Measurements from ENCODE around the gene PLPP2. TPM values are rescaled to one million over a fixed set of nuclear protein-coding genes. Genes with fewer than 3 reads are reported as not detected.

PLPP2 gene
- total RNA-seq, 1 donor from 2014 or later: 0.81 TPM

DNA sequence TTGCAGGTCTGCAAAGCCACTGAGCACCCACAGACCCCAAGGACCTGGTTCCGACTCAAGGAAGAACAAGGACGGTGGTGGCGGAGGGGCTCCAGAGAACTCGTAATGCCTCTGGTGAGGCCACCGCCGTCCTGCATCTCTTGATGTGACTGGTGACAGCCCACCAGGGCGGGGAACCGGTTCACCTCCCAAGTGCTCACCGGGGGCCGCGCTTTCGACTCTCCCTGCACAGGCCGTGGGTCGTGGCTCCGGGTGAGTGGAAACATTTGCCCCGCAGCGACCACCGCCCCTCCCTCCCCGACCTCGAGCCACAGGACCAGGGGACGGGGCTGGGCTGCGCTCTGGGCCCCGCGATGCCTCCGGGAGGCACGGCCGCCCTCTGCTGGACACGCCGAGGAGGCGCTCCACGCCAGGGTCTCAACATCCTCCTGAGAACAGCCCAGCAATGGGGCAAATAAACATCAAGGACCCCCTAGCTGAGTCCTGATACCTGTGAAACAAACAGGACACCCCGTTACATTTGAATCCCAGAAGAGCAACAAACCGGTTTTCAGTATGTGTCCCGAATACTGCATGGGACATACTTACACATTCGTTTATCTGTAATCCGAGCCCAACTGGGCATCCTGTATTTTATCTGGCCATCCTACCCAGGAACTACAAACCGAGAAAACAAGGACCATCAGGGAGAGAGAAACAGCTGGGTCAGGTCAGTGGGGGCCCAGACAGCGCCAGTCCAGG is 3.9 kb upstream of the PLPP2 start:
- intact Hi-C loops (cut with DNase I): no loop called here
- no peak for DNase-seq (ENCODE audit: low spot score)

DNA sequence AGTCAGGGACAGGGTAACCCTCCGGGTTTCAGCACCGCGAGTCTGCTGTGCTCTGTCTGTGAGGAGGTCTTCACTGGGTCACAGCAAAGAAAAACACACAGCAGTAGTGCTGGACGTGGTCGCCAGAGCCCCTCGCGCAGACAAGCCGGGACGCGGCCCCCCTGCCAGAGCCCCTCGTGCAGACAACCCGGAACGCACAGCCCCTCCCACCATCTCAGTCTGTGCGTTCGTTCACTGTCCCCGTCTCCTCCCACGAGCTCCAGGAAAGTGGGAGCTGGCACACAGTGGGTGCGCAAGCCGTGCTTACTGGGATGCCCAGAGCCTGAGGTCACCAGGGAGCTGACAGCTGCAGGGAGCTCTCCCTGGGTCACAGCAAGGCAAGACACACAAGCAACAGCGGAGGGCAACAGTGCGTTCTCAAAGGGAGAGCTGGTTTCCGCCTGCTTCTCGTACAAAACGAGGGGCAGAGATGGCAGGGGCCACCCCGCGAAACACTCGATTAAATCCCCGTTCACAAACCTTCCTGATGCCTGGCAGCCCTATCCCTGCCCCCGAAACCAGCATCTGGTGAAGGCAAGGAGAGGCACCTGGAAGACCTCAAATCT is 3.2 kb upstream of the PLPP2 start:
- intact Hi-C loops (cut with DNase I): no loop called here
- DNase-seq (ENCODE audit: low spot score): no peak

DNA sequence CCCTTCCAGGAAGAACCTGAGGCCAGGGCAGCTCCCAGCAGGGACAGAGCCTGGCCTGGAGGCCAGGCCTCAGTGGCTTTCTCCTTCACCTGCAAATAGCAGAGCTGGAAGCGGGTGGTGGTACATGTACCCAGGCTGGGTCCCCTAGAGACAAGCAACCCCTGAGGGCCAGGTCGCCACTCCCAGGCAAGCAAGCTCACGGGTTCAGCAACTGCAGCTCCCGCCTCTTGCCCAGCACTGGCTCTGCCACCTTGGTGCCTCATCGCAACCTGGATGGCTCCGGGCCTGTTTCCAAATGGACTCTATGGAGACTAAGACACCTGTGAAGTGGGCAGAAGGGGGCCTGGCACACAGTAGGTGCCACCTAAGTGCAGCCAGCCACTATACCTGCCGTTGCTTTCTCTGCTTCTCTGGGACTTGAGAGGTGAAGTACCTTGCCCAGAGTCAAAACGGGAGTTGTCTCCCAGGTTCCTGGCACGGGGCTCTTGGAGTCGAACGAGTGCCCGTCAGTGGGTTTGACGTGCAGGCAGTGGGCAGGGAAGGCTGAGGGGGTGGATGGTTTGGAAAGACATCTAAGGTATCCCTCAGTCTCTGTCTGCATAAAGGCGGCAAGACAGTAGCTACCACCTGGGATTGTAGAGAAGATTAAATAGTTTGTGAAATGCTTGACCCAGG is 2.4 kb upstream of the PLPP2 start:
- DNase-seq (ENCODE audit: low spot score): no peak
- intact Hi-C loops (cut with DNase I): no loop called here

DNA sequence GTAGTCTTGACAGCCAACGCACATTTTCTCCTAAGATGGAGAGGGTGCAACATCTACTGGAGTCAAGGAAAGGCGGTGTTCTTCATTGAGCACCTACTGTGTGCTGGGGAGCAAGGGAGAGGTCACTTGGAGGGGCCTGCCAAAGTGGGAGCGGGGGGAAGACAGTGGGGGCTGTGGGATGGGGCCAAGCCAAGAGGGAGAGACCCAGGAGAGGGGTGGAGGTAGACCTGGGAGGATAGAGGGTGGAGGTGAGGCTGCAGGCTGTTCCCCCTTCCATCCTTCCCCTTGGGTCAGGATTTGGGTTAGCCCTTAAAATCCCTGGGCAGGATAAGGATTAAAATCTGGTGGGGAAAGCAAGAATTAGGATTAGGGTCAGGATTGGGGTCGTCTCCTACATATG is 1.7 kb upstream of the PLPP2 start:
- no peak for DNase-seq (ENCODE audit: low spot score)
- intact Hi-C loops (cut with DNase I): no loop called here

DNA sequence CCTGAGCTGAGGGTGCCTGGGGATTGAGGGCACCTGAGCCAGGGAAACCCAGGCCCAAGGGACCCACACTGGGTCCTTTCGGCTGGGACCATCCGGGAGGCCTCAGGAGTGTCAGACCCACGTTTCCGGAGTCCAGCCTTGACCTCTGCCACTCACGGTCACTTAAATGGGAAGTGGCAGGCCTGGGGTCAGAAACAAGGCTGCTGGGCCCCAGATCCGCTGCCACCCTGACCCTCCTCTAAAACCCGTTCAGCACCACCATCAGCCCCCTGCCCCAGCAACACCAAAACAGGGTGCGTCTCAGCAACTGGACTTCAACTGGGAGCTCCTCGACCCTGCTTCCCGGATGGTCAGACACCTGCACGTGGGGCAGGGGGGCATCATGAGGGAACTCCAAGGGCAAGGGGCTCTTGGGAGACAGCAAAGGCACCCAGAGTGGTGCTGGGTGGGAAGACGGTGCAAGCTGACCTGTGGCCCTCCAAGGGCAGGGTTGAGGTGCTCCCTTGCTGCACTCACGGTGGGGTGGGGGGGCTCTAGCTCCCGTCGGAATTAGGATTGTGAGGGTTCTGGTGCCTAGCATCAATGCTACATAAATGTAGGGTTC is 1.2 kb upstream of the PLPP2 start:
- intact Hi-C loops (cut with DNase I): no loop called here
- DNase-seq (ENCODE audit: low spot score): no peak

DNA sequence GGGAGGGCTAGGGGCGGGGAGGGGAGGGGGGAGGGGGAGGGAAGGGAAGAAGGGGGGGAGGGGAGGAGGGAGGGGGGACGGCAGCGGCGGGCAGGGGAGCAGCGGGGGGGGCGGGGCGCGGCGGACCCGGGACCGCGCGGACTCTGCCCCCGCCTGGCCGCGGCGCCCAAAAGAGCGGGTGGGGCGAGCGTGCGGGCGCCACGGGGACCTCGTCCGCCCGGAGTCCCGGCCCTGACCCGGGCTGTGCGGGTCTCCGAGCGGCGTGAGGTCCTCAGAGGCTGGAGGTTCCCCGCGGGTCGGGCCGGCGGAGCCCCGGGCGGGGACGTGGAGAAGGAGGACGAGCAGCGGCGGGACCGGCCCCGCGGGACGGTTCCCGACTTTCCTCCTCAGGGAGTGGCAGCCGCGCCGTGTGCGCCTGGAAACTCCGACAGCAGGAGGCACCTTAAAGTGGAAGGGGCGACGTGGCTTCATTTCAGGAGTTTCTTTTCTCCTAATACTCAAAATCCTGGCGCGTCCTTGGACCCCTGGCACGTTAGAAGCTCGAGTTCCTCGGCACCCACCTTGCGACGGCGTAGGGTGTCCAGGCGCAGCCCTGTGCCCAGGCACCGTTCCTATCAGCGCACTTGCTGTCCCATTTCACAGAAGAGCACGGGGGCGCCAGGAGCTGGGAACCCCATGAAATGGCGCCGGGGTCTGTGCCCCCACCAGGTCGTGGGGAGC is 518 bp upstream of the PLPP2 start:
- DNase-seq (ENCODE audit: low spot score): no peak

DNA sequence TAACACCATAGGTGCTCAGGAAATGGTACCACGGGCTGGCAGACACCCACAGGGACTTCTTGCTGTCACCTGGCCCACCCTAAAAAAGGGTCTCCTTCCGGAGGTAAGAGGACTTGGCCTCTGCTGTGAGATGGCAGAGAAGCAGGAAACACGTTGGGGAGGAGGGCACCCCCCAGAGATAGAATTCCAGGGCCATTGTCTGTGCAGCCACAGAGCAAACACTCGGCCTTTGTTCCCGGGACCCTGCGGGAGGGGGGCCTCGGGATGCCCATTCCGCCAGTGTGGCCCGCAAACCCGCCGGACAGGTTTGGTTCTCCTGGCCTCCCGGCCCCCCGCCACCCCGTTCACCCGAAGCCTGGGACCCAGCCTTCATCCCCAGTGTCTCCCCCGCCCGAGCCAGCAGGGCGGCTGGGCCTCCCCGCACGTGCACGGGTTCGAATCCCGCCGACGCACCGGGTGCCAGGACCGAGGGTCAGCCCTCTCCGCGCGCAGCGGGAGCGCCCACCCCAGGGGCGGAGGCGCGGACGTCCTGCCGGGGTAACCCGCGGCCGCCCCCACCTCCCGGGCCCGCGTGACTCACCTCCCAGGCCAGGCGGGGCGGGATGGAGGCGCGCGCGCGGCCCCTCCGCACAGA is 714 bp downstream of the PLPP2 start:
- intact Hi-C loops (cut with DNase I): no loop called here

More for the DNA sequence above, 518 bp upstream of the PLPP2 start:
- intact Hi-C loops (cut with DNase I): no loop called here

DNA sequence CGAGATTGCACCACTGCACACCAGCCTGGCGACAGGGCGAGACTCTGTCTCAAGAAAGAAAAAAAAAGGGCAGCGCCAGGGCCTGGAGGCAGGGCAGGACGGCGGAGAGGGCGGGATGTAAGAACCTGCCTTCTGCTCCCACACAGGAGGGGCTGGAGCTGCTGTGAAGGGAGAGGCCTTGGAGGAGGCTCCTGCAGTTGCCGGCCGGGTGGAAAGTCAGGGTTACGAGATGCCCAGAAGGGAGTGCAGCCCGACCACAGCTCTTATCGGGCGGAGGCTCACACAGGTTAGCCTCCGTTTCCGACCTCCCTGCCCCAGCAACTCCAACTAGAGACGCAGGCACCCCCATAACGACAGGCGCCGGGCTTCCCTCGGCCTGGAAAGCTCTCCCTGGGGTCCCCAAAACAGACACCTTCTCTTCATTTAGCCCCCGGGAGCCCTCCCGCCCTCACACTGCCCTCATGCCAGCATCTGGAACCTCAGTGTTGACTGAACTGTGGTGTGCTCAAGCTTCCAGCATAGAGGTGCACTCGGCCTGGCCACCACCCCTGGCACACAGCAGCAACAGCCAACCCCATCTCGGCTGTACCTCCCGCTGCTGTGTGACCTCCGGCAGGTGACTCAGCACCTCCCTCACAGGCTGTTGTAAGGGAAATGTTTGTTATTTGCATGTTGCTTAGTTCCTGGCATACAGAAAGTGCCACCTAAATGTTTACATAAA is 1.4 kb downstream of the PLPP2 start:
- no peak for DNase-seq (ENCODE audit: low spot score)
- intact Hi-C loops (cut with DNase I): no loop called here

More for the DNA sequence above, 714 bp downstream of the PLPP2 start:
- DNase-seq (ENCODE audit: low spot score): no peak

DNA sequence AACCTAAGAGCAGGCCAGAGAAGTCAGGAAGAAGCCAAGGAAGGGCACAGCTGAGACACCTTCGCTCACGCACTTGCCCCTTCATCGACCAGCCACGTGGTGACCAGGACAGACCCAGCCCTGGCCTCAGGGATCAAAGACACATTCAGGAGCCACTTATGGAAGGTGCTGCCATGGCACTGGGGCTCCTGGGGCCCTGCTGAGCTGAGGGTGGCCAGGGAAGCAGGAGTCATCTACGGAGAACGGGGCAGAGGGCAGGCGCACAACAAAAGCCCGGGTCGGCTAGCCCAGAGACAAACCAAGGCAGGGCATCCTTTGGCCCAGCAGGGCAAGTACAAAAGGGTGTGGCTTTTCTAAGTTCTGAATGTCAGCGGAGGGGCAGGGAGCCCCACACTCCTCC is 2.3 kb downstream of the PLPP2 start:
- intact Hi-C loops (cut with DNase I): no loop called here
- DNase-seq (ENCODE audit: low spot score): no peak

DNA sequence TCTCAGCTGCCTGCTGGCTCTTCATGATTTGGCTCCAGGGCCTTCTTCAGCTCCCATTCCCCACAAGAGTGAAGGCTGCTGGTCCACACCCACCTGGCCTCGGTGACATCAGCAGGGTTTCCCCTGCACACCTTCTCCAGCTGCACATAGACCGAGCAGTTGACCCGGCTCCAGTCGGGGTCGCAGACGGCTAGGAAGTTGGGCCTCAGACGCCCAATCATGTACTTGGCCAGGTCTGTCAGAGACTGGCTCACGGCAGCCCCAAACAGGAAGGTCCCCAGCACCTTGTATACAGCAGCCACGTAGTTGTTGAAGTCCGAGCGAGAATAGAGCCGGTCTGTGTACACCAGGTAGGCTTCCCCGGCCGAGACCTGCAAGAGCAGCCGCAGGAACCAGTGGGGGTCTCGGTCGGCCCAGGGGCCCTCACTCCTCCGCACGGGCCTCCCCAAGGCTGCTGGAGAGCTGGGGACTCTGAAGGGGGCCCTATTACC is 3.8 kb downstream of the PLPP2 start:
- intact Hi-C loops (cut with DNase I): no loop called here
- DNase-seq (ENCODE audit: low spot score): no peak

DNA sequence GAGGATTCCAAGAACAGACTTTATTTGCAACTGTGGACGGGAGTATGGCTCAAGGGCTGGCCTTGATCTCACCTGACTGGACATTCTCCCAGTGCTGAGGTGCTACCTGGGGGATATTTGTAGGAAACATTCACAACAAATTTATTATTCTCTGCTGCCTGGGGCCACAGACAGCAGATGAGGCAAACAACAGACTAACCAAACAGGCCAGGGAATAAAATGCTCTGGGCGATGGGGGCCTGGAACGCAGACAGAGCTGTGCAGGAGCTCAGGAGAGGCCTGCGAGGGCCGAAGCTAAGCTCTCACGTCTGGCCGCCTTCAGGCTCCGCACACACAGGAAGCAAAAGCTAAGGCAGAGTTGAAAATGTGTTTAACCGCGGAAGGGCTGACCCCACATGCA is 7.8 kb downstream of the PLPP2 start:
- intact Hi-C loops (cut with DNase I): no loop called here
- DNase-seq (ENCODE audit: low spot score): no peak

DNA sequence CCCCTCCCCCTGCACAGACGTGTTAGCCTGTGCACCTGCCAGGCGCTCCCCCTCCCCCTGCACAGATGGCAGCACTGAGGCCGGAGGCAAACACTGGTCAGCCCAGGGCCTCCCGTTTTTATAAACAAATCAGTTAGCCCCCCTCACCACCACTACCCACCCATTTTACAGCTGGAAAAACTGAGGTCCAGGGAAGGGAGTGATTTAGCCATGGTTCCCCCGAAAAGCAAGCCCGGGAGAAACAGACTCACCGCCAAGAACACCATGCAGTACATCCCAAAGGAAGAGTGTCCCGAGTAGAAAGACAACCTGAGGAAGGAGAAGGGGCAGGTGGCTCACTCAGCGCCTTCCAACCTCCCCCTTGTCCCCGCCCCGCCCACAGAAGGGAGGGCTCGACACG is 8.7 kb downstream of the PLPP2 start:
- intact Hi-C loops (cut with DNase I): no loop called here
- no peak for DNase-seq (ENCODE audit: low spot score)

DNA sequence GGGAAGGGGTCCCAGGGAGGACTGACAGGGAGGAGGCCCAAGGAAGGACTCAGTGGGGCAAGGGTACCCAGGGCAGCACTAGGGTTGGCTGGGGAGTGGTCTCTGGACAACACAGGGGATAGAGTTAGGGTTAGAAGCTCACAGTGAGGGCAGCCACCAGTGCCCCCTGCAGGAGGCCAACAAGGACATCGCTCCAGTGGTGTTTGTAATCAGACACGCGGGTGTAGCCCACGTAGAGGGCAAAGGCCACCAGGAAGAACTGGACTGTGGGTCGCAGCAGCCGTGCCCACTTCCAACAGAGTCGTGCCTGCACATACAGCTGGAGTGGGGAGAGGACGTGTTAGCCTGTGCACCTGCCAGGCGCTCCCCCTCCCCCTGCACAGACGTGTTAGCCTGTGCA is 9.2 kb downstream of the PLPP2 start:
- intact Hi-C loops (cut with DNase I): no loop called here
- no peak for DNase-seq (ENCODE audit: low spot score)

DNA sequence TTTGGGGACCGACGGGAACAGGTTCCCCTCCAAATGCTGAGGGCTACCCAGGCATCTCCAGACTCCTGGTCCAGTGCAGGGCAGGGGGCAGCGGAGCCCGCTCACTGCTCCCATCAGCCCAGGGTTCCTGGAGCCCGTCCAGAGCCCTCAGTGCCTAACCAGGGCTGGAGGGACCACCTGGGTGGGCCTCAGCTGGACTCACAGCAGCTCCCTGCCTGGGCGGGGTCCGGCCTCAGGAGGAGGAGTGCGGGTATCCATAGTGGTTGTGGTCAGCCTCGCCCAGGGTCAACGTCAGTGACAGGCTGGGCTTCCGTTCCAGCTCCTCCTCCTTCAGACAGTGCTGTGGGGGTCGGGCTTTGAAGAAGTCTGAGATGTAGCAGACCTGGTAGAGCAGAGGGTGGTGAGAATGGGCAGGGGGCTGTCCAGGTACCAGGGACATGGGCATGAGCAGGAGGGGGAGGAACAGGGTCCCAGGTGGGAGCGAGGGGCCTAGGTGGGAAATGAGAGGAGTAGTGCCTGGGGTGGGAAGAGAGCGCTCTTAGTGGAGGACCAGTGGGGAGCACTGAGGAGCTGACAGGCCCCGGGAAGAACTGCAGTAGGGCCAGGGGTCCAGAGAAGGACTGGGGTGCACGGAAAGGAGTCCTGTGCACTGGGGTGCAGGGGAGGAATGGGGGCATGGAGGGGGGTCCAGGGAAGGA is 9.9 kb downstream of the PLPP2 start:
- intact Hi-C loops (cut with DNase I): no loop called here
- no peak for DNase-seq (ENCODE audit: low spot score)

DNA sequence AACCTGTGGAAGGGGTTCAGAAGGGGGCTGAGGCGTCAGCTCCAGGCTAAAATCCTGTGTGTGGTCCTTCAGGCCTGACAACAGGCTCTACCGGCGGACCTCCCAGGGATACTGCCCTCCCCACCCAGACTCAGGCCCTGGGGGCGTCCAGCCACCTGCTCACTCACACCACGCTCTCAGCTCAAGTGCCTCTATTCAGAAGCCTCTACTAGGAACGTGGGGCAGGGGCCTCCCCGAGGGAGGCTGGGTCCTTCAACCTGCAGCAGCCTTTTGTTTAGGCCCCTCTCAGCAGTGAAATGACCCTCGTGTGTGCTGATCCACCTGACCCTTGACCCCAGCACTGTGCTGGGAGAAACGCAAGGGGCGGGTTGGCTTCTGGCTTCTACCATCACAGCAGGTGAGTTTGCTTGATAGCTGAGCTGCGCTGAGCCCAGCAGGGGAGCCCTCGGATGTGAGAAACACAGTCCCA is 10.6 kb downstream of the PLPP2 start:
- intact Hi-C loops (cut with DNase I): no loop called here
- DNase-seq (ENCODE audit: low spot score): no peak

DNA sequence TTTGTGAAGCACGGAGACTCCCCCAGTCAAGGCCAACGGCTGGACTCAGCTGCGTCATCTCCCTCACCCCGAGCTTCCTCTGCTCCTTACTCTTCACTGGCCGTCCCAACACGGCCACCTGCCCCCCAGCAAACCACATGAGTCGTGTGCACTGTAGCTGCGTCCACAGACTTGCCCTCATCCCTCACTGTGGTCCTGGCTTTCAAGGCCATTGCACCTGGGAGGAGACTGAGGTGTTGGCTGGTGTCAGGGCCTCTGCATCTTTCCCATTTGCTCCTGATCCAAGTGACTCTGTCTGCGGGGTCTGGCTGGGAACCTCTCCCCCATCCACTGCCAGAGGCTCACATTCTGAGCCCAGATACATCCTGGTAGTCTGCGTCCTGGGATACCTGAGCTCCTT is 11.5 kb downstream of the PLPP2 start:
- DNase-seq (ENCODE audit: low spot score): no peak
- intact Hi-C loops (cut with DNase I): no loop called here

DNA sequence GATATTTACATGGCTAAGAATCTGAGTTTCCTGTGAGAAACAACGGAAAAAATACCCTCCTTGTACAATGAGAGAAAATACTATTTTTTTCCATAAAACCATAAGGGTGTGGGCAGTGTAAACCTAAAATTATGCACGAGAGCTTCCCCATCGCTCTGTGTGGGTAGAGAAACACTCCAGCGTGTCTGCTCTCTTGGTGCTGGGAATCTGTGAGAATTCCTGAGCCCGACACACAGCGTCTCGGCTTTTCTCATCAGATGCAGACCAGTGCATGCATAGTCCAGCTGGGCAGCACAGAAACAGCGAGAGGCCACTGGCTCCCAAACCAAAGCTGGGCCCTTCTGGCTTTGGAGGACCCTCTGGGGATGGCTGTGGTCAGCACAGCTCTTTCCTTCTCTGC is 12.0 kb downstream of the PLPP2 start:
- DNase-seq (ENCODE audit: low spot score): no peak
- intact Hi-C loops (cut with DNase I): no loop called here

DNA sequence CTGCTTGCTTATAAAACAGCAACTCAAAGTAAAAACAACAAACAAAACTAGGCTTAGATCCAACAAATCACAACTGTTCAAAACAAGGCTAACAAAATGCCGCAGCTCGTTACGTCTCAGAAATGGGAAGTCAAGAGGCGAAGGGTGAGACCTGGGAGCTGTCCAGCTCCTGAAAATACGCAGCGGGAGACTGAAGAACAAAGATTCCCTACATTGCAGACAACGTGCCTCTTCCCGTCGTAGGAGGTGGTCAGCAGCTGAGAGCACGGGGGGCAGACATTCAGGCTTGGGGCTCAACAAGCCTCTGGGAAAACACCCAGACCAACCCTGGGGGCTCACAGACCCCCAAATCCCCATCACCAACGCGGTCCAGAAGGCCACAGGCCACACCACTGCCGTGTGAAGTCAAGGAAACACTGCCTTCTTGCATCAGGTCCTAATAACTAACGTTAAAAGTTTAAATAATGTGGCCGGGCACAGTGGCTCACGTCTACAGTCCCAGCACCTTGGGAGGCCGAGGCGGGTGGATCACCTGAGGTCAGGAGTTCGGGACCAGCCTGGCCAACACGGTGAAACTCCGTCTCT is 13.5 kb downstream of the PLPP2 start:
- intact Hi-C loops (cut with DNase I): no loop called here
- no peak for DNase-seq (ENCODE audit: low spot score)

Measured in cardiac septum (tissue), 1 donor.